A549 (cell line): ENCODE data around the gene MRPS15. TPM values are rescaled to one million over a fixed set of nuclear protein-coding genes. Genes with fewer than 3 reads are reported as not detected.

Experiments
- ATAC-seq, 2 experiments: fragments of 200-7000 bp in 1 of 2; fragments of >200 bp in 1 of 2; cut with Nextera tagmentation in 1 of 2; cut with Tn5 transposase in 1 of 2; 3 replicates each; pipeline versions ENCODE4 v1.8.0 to v1.9.1; 2018 to 2020; ENCODE audit warnings: mild to moderate bottlenecking in 1 of 2, moderate library complexity in 1 of 2
- CTCF ChIA-PET: fragments of 300-600 bp; sonication (Branson Sonifier 250); formaldehyde crosslinking; extraction: SDS; loops from one replicate; lab custom pipeline; 2021; ENCODE audit warnings: antibody characterized with exemption, inconsistent platforms; lab: Yijun Ruan, JAX
- POLR2A ChIA-PET: fragments of 350-600 bp; formaldehyde crosslinking; extraction: SDS; loops from one replicate; lab custom pipeline; 2021; ENCODE audit warnings: antibody characterized with exemption, inconsistent platforms; lab: Yijun Ruan, JAX
- DNase-seq, 2 experiments: peaks; one replicate each; pipeline versions ENCODE4 v3.0.0 to v3.0.0-alpha.2; 2011 to 2016; ENCODE audit warnings: low read depth in 1 of 2, low spot score in 1 of 2
- FAIRE-seq: peaks from 2 replicates; lab custom pipeline; 2011; peaks lifted over from hg19 to GRCh38; lab: Jason Lieb, UNC
- H3K27ac ChIP-seq, 2 experiments: fragments of >200 bp; sonication (Bioruptor Twin); formaldehyde crosslinking; 3 replicates each; pipeline ENCODE4 v1.5.1; 2016 to 2017
- H3K4me1 ChIP-seq: fragments of >200 bp; sonication (Bioruptor Twin); formaldehyde crosslinking; 3 replicates; pipeline ENCODE4 v1.6.1; 2016
- H3K4me2 ChIP-seq: fragments of >200 bp; sonication (Bioruptor Twin); formaldehyde crosslinking; 3 replicates; pipeline ENCODE4 v1.6.1; 2016
- H3K4me3 ChIP-seq: fragments of >200 bp; sonication (Bioruptor Twin); formaldehyde crosslinking; 3 replicates; pipeline ENCODE4 v1.5.1; 2016
- H3K9me3 ChIP-seq: fragments of >200 bp; sonication (Bioruptor Twin); formaldehyde crosslinking; 3 replicates; pipeline ENCODE4 v1.6.1; 2016
- BHLHE40 ChIP-seq: IDR thresholded peaks from 2 replicates; pipeline ENCODE4 v1.6.1; 2012; ENCODE audit warnings: low read depth, low read length, inconsistent platforms
- CHD2 ChIP-seq: fragments of 150-350 bp; IDR thresholded peaks from 2 replicates; pipeline ENCODE4 v1.6.1; 2014; ENCODE audit warnings: low read length; ENCODE audit not compliant: partially characterized antibody
- CTCF ChIP-seq: fragments of >200 bp; sonication (Bioruptor Twin); formaldehyde crosslinking; IDR thresholded peaks from 3 replicates; pipeline ENCODE4 v1.5.1; 2016
- EHF ChIP-seq: fragments of 250-450 bp; sonication (Bioruptor Pico); IDR thresholded peaks from 2 replicates; pipeline ENCODE4 v1.5.0; 2020; ENCODE audit warnings: mild to moderate bottlenecking
- EP300 ChIP-seq, 2 experiments: fragments of >200 bp; sonication (Bioruptor Twin); formaldehyde crosslinking; IDR thresholded peaks; 2 replicates in 1 of 2; 3 replicates in 1 of 2; pipeline ENCODE4 v1.6.1; 2016 to 2017
- ESRRA ChIP-seq: fragments of 150-350 bp; IDR thresholded peaks from 2 replicates; pipeline ENCODE4 v1.6.1; 2014; ENCODE audit warnings: mild to moderate bottlenecking, low read length, borderline replicate concordance
- FOSB ChIP-seq: fragments of 250-450 bp; sonication (Bioruptor Pico); IDR thresholded peaks from 2 replicates; pipeline ENCODE4 v1.5.0; 2020; ENCODE audit warnings: mild to moderate bottlenecking, moderate library complexity
- FOXS1 ChIP-seq: fragments of 250-450 bp; sonication (Bioruptor Pico); IDR thresholded peaks from 2 replicates; pipeline ENCODE4 v1.5.0; 2020; ENCODE audit warnings: mild to moderate bottlenecking, moderate library complexity
- HDAC2 ChIP-seq: fragments of 200-600 bp; sonication (generic); IDR thresholded peaks from 2 replicates; pipeline ENCODE4 v1.6.1; 2016
- HES2 ChIP-seq: fragments of >200 bp; sonication (Bioruptor Twin); formaldehyde crosslinking; IDR thresholded peaks from 2 replicates; pipeline ENCODE4 v1.6.1; 2016
- HEYL ChIP-seq: fragments of 250-450 bp; sonication (Bioruptor Pico); IDR thresholded peaks from 2 replicates; pipeline ENCODE4 v1.8.0; 2021; ENCODE audit warnings: mild to moderate bottlenecking, moderate library complexity
- JUN ChIP-seq, 2 experiments: fragments of >200 bp; sonication (Bioruptor Twin); formaldehyde crosslinking; IDR thresholded peaks; 2 replicates in 1 of 2; 3 replicates in 1 of 2; pipeline ENCODE4 v1.6.1; 2016 to 2017
- JUNB ChIP-seq: fragments of >200 bp; sonication (Bioruptor Twin); formaldehyde crosslinking; IDR thresholded peaks from 2 replicates; pipeline ENCODE4 v1.6.1; 2016
- MAFK ChIP-seq: fragments of 450-650 bp; IDR thresholded peaks from 2 replicates; pipeline ENCODE4 v1.6.1; 2014; ENCODE audit not compliant: partially characterized antibody
- MAZ ChIP-seq: fragments of 150-350 bp; IDR thresholded peaks from 2 replicates; pipeline ENCODE4 v1.6.1; 2014; ENCODE audit warnings: antibody characterized with exemption, low read depth, low read length, borderline replicate concordance
- NFE2L2 ChIP-seq: fragments of 150-350 bp; conservative IDR thresholded peaks from 2 replicates; pipeline ENCODE4 v1.6.1; 2014; ENCODE audit warnings: low read length
- NR3C1 ChIP-seq: fragments of >200 bp; sonication (Bioruptor Twin); formaldehyde crosslinking; IDR thresholded peaks from 3 replicates; pipeline ENCODE4 v1.6.1; 2017
- POLR2AphosphoS2 ChIP-seq: conservative IDR thresholded peaks from 2 replicates; pipeline ENCODE4 v1.6.1; 2012; ENCODE audit warnings: low read length, improper control_type of control experiment, inconsistent platforms
- RARB ChIP-seq: fragments of 250-450 bp; sonication (Bioruptor Pico); IDR thresholded peaks from 2 replicates; pipeline ENCODE4 v1.8.0; 2021; ENCODE audit warnings: mild to moderate bottlenecking, moderate library complexity
- REST ChIP-seq: fragments of 200-600 bp; sonication (generic); IDR thresholded peaks from 2 replicates; pipeline ENCODE4 v1.6.1; 2016; ENCODE audit warnings: antibody characterized with exemption, mild to moderate bottlenecking, moderate library complexity
- RFX5 ChIP-seq: fragments of 450-650 bp; IDR thresholded peaks from 2 replicates; pipeline ENCODE4 v1.7.1; 2014; ENCODE audit warnings: antibody characterized with exemption, mild to moderate bottlenecking, moderate library complexity
- SREBF2 ChIP-seq: fragments of 450-650 bp; IDR thresholded peaks from 2 replicates; pipeline ENCODE4 v1.6.1; 2014; ENCODE audit warnings: mild to moderate bottlenecking, moderate library complexity
- TFCP2L1 ChIP-seq: fragments of 250-450 bp; sonication (Bioruptor Pico); IDR thresholded peaks from 2 replicates; pipeline ENCODE4 v1.5.0; 2021; ENCODE audit warnings: mild to moderate bottlenecking
- USF2 ChIP-seq: fragments of 450-650 bp; IDR thresholded peaks from 2 replicates; pipeline ENCODE4 v1.6.1; 2014; ENCODE audit warnings: antibody characterized with exemption
- ZSCAN20 ChIP-seq: fragments of 250-450 bp; sonication (Bioruptor Pico); IDR thresholded peaks from 2 replicates; pipeline ENCODE4 v1.8.0; 2022; ENCODE audit warnings: mild to moderate bottlenecking, moderate library complexity
- WGBS: methylation state at CpG from one replicate; pipeline ENCODE4 v1.1.6; 2017; ENCODE audit errors: missing lambda C conversion rate; 5-methylcytosine and 5-hydroxymethylcytosine counted together
- polyA plus RNA-seq, 4 experiments: library from polyadenylated mRNA; depleted of rRNA in 3 of 4; stranded (reverse); fragments of >200 nt; fragmentation: RNase III in 1 of 4; extraction: RNeasy Plus Mini Kit Qiagen cat#74134 plus additional on column Dnase treatment in 1 of 4; gene quantifications; 2 replicates in 3 of 4; 3 replicates in 1 of 4; pipeline ENCODE4 v1.2.3, GENCODE V29; 2011 to 2017

MRPS15 gene
- polyA plus RNA-seq, 2 of the 4 experiments (the other 2 are of a cell fraction), result 74.7 to 79.7 TPM

GRCh38 chr1:36458910-36459309, 5.3 kb downstream of the MRPS15 start:
- no peak overlapping the region for H3K27ac ChIP-seq
- peaks cover 7% of the 10 kb centered on the region; the same call in 1 of the 3 replicates for H3K4me1 ChIP-seq
- WGBS, result 83% methylated on average over 3 of the region's 3 CpGs
- CTCF ChIA-PET, result no interaction called here
- H3K9me3 ChIP-seq, result no peaks in the 10 kb centered on the region
- POLR2A ChIA-PET, result interaction anchor here (0.6 kb wide), 1 partner anchor 274 kb away, joined by 3 read pairs; no protein-coding TSS in a partner anchor
- FAIRE-seq, result no peak
- H3K4me3 ChIP-seq, result no peak overlapping the region
- no peak for ATAC-seq
- no peak overlapping the region for H3K4me2 ChIP-seq
- no peak for TF ChIP-seq MAFK
- no peak for TF ChIP-seq JUNB
- TF ChIP-seq RFX5, result no peak
- TF ChIP-seq REST, result no peak
- TF ChIP-seq USF2, result no peak
- no peak for TF ChIP-seq POLR2AphosphoS2
- no peak for TF ChIP-seq MAZ
- no peak for TF ChIP-seq FOXS1
- TF ChIP-seq HES2, result no peak
- TF ChIP-seq TFCP2L1 (CRISPR knock-in tag), result no peak
- DNase-seq, result no peak

GRCh38 chr1:36457691-36458090, 6.5 kb downstream of the MRPS15 start:
- no peak overlapping the region for H3K27ac ChIP-seq
- no peak overlapping the region for H3K4me3 ChIP-seq
- peaks cover 5% of the 10 kb centered on the region; the same call in 1 of the 3 replicates for H3K4me1 ChIP-seq
- WGBS, result 89% methylated on average over 5 of the region's 5 CpGs
- no peaks in the 10 kb centered on the region for H3K9me3 ChIP-seq
- DNase-seq (no peak), FAIRE-seq (no peak), ATAC-seq (no peak)
- ChIA-PET CTCF (no interaction called here), POLR2A (no interaction called here)
- no peak for TF ChIP-seq SREBF2
- TF ChIP-seq CHD2, result no peak
- no peak for TF ChIP-seq FOSB (CRISPR knock-in tag)
- no peak for TF ChIP-seq ESRRA
- no peak for TF ChIP-seq NFE2L2
- no peak for TF ChIP-seq RARB
- TF ChIP-seq JUN (IDR thresholded peaks at IDR 0.05), result no peak
- no peak for TF ChIP-seq BHLHE40
- TF ChIP-seq HEYL (CRISPR knock-in tag), result no peak
- TF ChIP-seq NR3C1, result no peak
- TF ChIP-seq EP300 (IDR thresholded peaks at IDR 0.05), result no peak
- no peak for TF ChIP-seq ZSCAN20 (CRISPR knock-in tag)
- TF ChIP-seq HDAC2, result no peak
- no peak for TF ChIP-seq CTCF
- no peak for TF ChIP-seq EHF (CRISPR knock-in tag)
- H3K4me2 ChIP-seq, result no peak overlapping the region
